HG03060 (cell line): Measurements from ENCODE around the gene MPV17L2.
"Not testable (repeated sequence)": the region's sequence is repeated elsewhere in the genome, so short reads cannot be mapped to it uniquely, and the experiment has no call there.

Experiments
- ATAC-seq: cut with Tn5 transposase; IDR thresholded peaks from one replicate; pipeline ENCODE4 v1.9.1; 2021; ENCODE audit warnings: low read depth, moderate number of reproducible peaks; ENCODE audit not compliant: unreplicated experiment

MPV17L2 gene

GRCh38 chr19:18192673-18193387, at the start of gene MPV17L2:
MPV17L2 (plus strand) TSS chr19:18193218; CDS start chr19:18193282, 64 bp downstream.
- ATAC-seq: peak; percentile 72

- no peak for ATAC-seq
These were observed 49.1 kb upstream of the MPV17L2 start for GRCh38 chr19:18143902-18144301.

- ATAC-seq: no peak
These were observed 48.7 kb upstream of the MPV17L2 start for GRCh38 chr19:18144361-18144760.

- ATAC-seq: no peak
These were observed 48.1 kb upstream of the MPV17L2 start for GRCh38 chr19:18144906-18145305.

- ATAC-seq: no peak
These were observed 47.5 kb upstream of the MPV17L2 start for GRCh38 chr19:18145391-18145999.

GRCh38 chr19:18147396-18147795, 45.6 kb upstream of the MPV17L2 start:
- no peak for ATAC-seq

GRCh38 chr19:18149596-18149975, 43.4 kb upstream of the MPV17L2 start:
- no peak for ATAC-seq

GRCh38 chr19:18150776-18151624, 42.0 kb upstream of the MPV17L2 start:
- no peak for ATAC-seq

- ATAC-seq: peak; percentile 75
These were observed 40.6 kb upstream of the MPV17L2 start for GRCh38 chr19:18152442-18152816.

GRCh38 chr19:18152817-18153555, 40.0 kb upstream of the MPV17L2 start, which contains the start of gene PIK3R2:
PIK3R2 (plus strand) TSS chr19:18153163; CDS start chr19:18155880, 2,717 bp downstream.
- peak; percentile 49 for ATAC-seq

GRCh38 chr19:18153556-18154134, 39.4 kb upstream of the MPV17L2 start:
- ATAC-seq: no peak

- no peak for ATAC-seq
These were observed 37.6 kb upstream of the MPV17L2 start for GRCh38 chr19:18155095-18156087.

- ATAC-seq: no peak
These were observed 36.8 kb upstream of the MPV17L2 start for GRCh38 chr19:18156268-18156667.

- no peak for ATAC-seq
These were observed 36.1 kb upstream of the MPV17L2 start for GRCh38 chr19:18156841-18157464.

- ATAC-seq: no peak
These were observed 35.5 kb upstream of the MPV17L2 start for GRCh38 chr19:18157465-18158063.

- no peak for ATAC-seq
These were observed 34.6 kb upstream of the MPV17L2 start for GRCh38 chr19:18158467-18158866.

- ATAC-seq: not testable (repeated sequence)
These were observed 33.9 kb upstream of the MPV17L2 start for GRCh38 chr19:18159059-18159616.

GRCh38 chr19:18159810-18160209, 33.2 kb upstream of the MPV17L2 start:
- ATAC-seq: no peak
